ENCODE data around the gene NSUN5. TPM values are rescaled to one million over a fixed set of nuclear protein-coding genes. Genes with fewer than 3 reads are reported as not detected.

NSUN5 gene
- total and polyA plus RNA-seq, 2 experiments from 2014 or later, result 65.6 to 73.4 TPM

GRCh38 chr7:73354821-73355220 lies 46.2 kb upstream of the NSUN5 start:
- H3K4me3 Mint-ChIP-seq, result no peak overlapping the region
- no peak for TF ChIP-seq NANOG (IDR thresholded peaks at IDR 0.05; ENCODE audit: borderline replicate concordance)
- no peak for TF ChIP-seq STAT1 (IDR thresholded peaks at IDR 0.05; ENCODE audit: unreplicated experiment)
- Histone ChIP-seq H3K36me3 (ENCODE audit: insufficient read depth) (no peaks in the 10 kb centered on the region), H3K9me2 (ENCODE audit: insufficient read depth) (no peaks in the 10 kb centered on the region), H3K27ac (ENCODE audit: low read depth) (no peak overlapping the region), H3K79me2 (replicated peaks; ENCODE audit: insufficient read depth) (no peaks in the 10 kb centered on the region), H2AFZ (peak overlapping the region; percentile 81; the same call in 1 of the 2 replicates), H3F3A (replicated peaks; ENCODE audit: low read depth) (no peaks in the 10 kb centered on the region), H4K20me1 (replicated peaks; ENCODE audit: insufficient read depth) (no peaks in the 10 kb centered on the region), H3K27me3 (ENCODE audit: insufficient read depth) (no peaks in the 10 kb centered on the region), H3K4me2 (no peak overlapping the region), H3K4me1 (ENCODE audit: insufficient read depth) (no peaks in the 10 kb centered on the region), H3K4me3 (no peak overlapping the region)
- H3K36me3 Mint-ChIP-seq (ENCODE audit: low read depth), result peaks cover 3% of the 10 kb centered on the region; the same call in 2 of the 3 replicates
- H3K27me3 Mint-ChIP-seq (ENCODE audit: insufficient read depth, low read depth, poor library complexity), result peaks cover 7% of the 10 kb centered on the region
- no peak; the same call in 2 of the 3 replicates for ATAC-seq
- no peak for DNase-seq (ENCODE audit: low spot score)
- peaks cover 14% of the 10 kb centered on the region for H3K4me1 Mint-ChIP-seq
- no peak overlapping the region for H3K27ac Mint-ChIP-seq
- H3K9me3 Mint-ChIP-seq, result peaks cover 8% of the 10 kb centered on the region

- Histone ChIP-seq H3K4me1 (ENCODE audit: insufficient read depth) (no peaks in the 10 kb centered on the region), H2AFZ (no peak overlapping the region; the same call in 1 of the 2 replicates), H3K4me2 (no peak overlapping the region), H3K27me3 (ENCODE audit: insufficient read depth) (no peaks in the 10 kb centered on the region), H3K27ac (ENCODE audit: low read depth) (no peak overlapping the region), H3K36me3 (ENCODE audit: insufficient read depth) (no peaks in the 10 kb centered on the region), H3K79me2 (replicated peaks; ENCODE audit: insufficient read depth) (no peaks in the 10 kb centered on the region), H3K4me3 (no peak overlapping the region), H3K9me2 (ENCODE audit: insufficient read depth) (no peaks in the 10 kb centered on the region), H4K20me1 (replicated peaks; ENCODE audit: insufficient read depth) (no peaks in the 10 kb centered on the region), H3F3A (replicated peaks; ENCODE audit: low read depth) (no peaks in the 10 kb centered on the region)
- DNase-seq (ENCODE audit: low spot score), result no peak
- Mint-ChIP-seq H3K9me3 (peaks cover 8% of the 10 kb centered on the region), H3K4me3 (no peak overlapping the region), H3K27me3 (ENCODE audit: insufficient read depth, low read depth, poor library complexity) (peaks cover 7% of the 10 kb centered on the region), H3K4me1 (peaks cover 14% of the 10 kb centered on the region), H3K27ac (no peak overlapping the region), H3K36me3 (ENCODE audit: low read depth) (peaks cover 3% of the 10 kb centered on the region; the same call in 2 of the 3 replicates)
- TF ChIP-seq ETS1 (IDR thresholded peaks at IDR 0.05) (no peak), POLR2AphosphoS5 (IDR thresholded peaks at IDR 0.05; ENCODE audit: low read depth) (no peak)
- ATAC-seq, result no peak
Measured at GRCh38 chr7:73354196-73354595, 45.6 kb upstream of the NSUN5 start.

- H3K4me1 ChIP-seq (ENCODE audit: insufficient read depth), result no peaks in the 10 kb centered on the region
- H3K4me1 Mint-ChIP-seq, result peaks cover 14% of the 10 kb centered on the region
- H3K27me3 Mint-ChIP-seq (ENCODE audit: insufficient read depth, low read depth, poor library complexity), result peaks cover 7% of the 10 kb centered on the region
- H3K79me2 ChIP-seq (replicated peaks; ENCODE audit: insufficient read depth), result no peaks in the 10 kb centered on the region
- H3F3A ChIP-seq (replicated peaks; ENCODE audit: low read depth), result no peaks in the 10 kb centered on the region
- no peak overlapping the region for H3K27ac ChIP-seq (ENCODE audit: low read depth)
- H4K20me1 ChIP-seq (replicated peaks; ENCODE audit: insufficient read depth), result no peaks in the 10 kb centered on the region
- no peak for ATAC-seq
- H3K27ac Mint-ChIP-seq, result no peak overlapping the region
- peaks cover 8% of the 10 kb centered on the region for H3K9me3 Mint-ChIP-seq
- no peaks in the 10 kb centered on the region for H3K27me3 ChIP-seq (ENCODE audit: insufficient read depth)
- no peak overlapping the region for H3K4me3 ChIP-seq
- H3K9me2 ChIP-seq (ENCODE audit: insufficient read depth), result no peaks in the 10 kb centered on the region
- H3K4me2 ChIP-seq, result no peak overlapping the region
- peaks cover 3% of the 10 kb centered on the region; the same call in 2 of the 3 replicates for H3K36me3 Mint-ChIP-seq (ENCODE audit: low read depth)
- no peaks in the 10 kb centered on the region for H3K36me3 ChIP-seq (ENCODE audit: insufficient read depth)
- H3K4me3 Mint-ChIP-seq, result no peak overlapping the region
- no peak for DNase-seq (ENCODE audit: low spot score)
- no peak overlapping the region for H2AFZ ChIP-seq
- TF ChIP-seq NANOG (IDR thresholded peaks at IDR 0.05; ENCODE audit: borderline replicate concordance), result no peak
- TF ChIP-seq STAT1 (IDR thresholded peaks at IDR 0.05; ENCODE audit: unreplicated experiment), result no peak
- TF ChIP-seq POLR2AphosphoS5 (IDR thresholded peaks at IDR 0.05; ENCODE audit: low read depth), result no peak
- no peak for TF ChIP-seq REST (IDR thresholded peaks at IDR 0.05; ENCODE audit: unreplicated experiment)
- no peak for TF ChIP-seq ZNF331 (CRISPR knock-in tag; IDR thresholded peaks at IDR 0.05; ENCODE audit: low read depth)
- TF ChIP-seq EZH2 (IDR thresholded peaks at IDR 0.05; ENCODE audit: low read depth, unreplicated experiment), result no peak
- no peak for TF ChIP-seq JUNB (IDR thresholded peaks at IDR 0.05; ENCODE audit: unreplicated experiment)
- no peak for TF ChIP-seq ETS1 (IDR thresholded peaks at IDR 0.05)
- TF ChIP-seq ZNF114 (CRISPR knock-in tag; IDR thresholded peaks at IDR 0.05), result no peak
- TF ChIP-seq CTCF (conservative IDR thresholded peaks at IDR 0.05; ENCODE audit: low read depth in 2 of 2), result no peak
- no peak for TF ChIP-seq EZH2phosphoT487 (IDR thresholded peaks at IDR 0.05; ENCODE audit: unreplicated experiment)
Measured at GRCh38 chr7:73353243-73353642, 44.6 kb upstream of the NSUN5 start.

Data from GM23338 (cell line).